ENCODE results near the gene APLP1.
"Not testable (repeated sequence)": the region's sequence is repeated elsewhere in the genome, so short reads cannot be mapped to it uniquely, and the experiment has no call there.

Gene APLP1

GRCh38 chr19:35830986-35831385, 37.4 kb upstream of the APLP1 start:
- H3K27ac ChIP-seq (ENCODE audit: low read depth, low read length), result no peak overlapping the region
- no peak overlapping the region for H3K14ac ChIP-seq (ENCODE audit: low read length)
- WGBS (ENCODE audit: extremely low coverage, insufficient coverage, insufficient read length), result no CpG with 5 or more reads among the region's 18 CpGs
- H4K8ac ChIP-seq (ENCODE audit: low read depth, low read length), result no peak overlapping the region
- H2BK120ac ChIP-seq (ENCODE audit: insufficient read depth, low read length, poor library complexity), result no peak overlapping the region
- H2BK12ac ChIP-seq (ENCODE audit: low read length), result no peak overlapping the region
- peaks cover 6% of the 10 kb centered on the region for H3K9me3 ChIP-seq (ENCODE audit: insufficient read depth, low read depth, low read length)
- H3K9ac ChIP-seq (ENCODE audit: low read length), result no peak overlapping the region
- H4K12ac ChIP-seq (ENCODE audit: low read depth, low read length), result no peak overlapping the region
- no peak overlapping the region for H3K18ac ChIP-seq (ENCODE audit: low read length)
- H2BK5ac ChIP-seq (ENCODE audit: low read depth, low read length, poor library complexity), result no peak overlapping the region
- no peak overlapping the region for H3K4me3 ChIP-seq (ENCODE audit: low read depth, low read length)
- no peaks in the 10 kb centered on the region for H3K79me2 ChIP-seq (ENCODE audit: control insufficient read depth, insufficient read depth, low read length, poor library complexity)
- H2AK5ac ChIP-seq (ENCODE audit: low read length), result no peak overlapping the region
- H3K79me1 ChIP-seq (ENCODE audit: low read length), result no peaks in the 10 kb centered on the region
- DNase-seq, result no peak
- no peaks in the 10 kb centered on the region for H3K36me3 ChIP-seq (ENCODE audit: control insufficient read depth in 1 of 2, insufficient read depth in 2 of 2, low read length in 2 of 2)
- no peaks in the 10 kb centered on the region for H3K27me3 ChIP-seq (ENCODE audit: insufficient read depth, low read length)
- H3K4me1 ChIP-seq (ENCODE audit: control insufficient read depth in 1 of 2, insufficient read depth in 2 of 2, low read length in 2 of 2), result no peaks in the 10 kb centered on the region
- H3K23ac ChIP-seq (ENCODE audit: low read length), result no peak overlapping the region
- no peak overlapping the region for H4K91ac ChIP-seq (ENCODE audit: low read depth, low read length)
- H2AFZ ChIP-seq (ENCODE audit: insufficient read depth, low read length, poor library complexity), result no peak overlapping the region
- H3K4ac ChIP-seq (ENCODE audit: low read depth, low read length), result no peak overlapping the region
- H3K4me2 ChIP-seq (ENCODE audit: low read length), result no peak overlapping the region

GRCh38 chr19:35832054-35832453, 36.3 kb upstream of the APLP1 start:
- no peak overlapping the region for H3K27ac ChIP-seq (ENCODE audit: low read depth, low read length)
- H4K8ac ChIP-seq (ENCODE audit: low read depth, low read length), result no peak overlapping the region
- no peaks in the 10 kb centered on the region for H3K79me2 ChIP-seq (ENCODE audit: control insufficient read depth, insufficient read depth, low read length, poor library complexity)
- no peak overlapping the region for H4K12ac ChIP-seq (ENCODE audit: low read depth, low read length)
- DNase-seq, result no peak
- H2AFZ ChIP-seq (ENCODE audit: insufficient read depth, low read length, poor library complexity), result no peak overlapping the region
- no peak overlapping the region for H3K9ac ChIP-seq (ENCODE audit: low read length)
- no peak overlapping the region for H2AK5ac ChIP-seq (ENCODE audit: low read length)
- no peak overlapping the region for H3K4me3 ChIP-seq (ENCODE audit: low read depth, low read length)
- H3K4me1 ChIP-seq (ENCODE audit: control insufficient read depth in 1 of 2, insufficient read depth in 2 of 2, low read length in 2 of 2), result no peaks in the 10 kb centered on the region
- no peak overlapping the region for H2BK120ac ChIP-seq (ENCODE audit: insufficient read depth, low read length, poor library complexity)
- no peak overlapping the region for H3K4ac ChIP-seq (ENCODE audit: low read depth, low read length)
- H3K14ac ChIP-seq (ENCODE audit: low read length), result no peak overlapping the region
- H3K9me3 ChIP-seq (ENCODE audit: insufficient read depth, low read depth, low read length), result peaks cover 6% of the 10 kb centered on the region
- no peak overlapping the region for H3K4me2 ChIP-seq (ENCODE audit: low read length)
- no peak overlapping the region for H2BK5ac ChIP-seq (ENCODE audit: low read depth, low read length, poor library complexity)
- no peak overlapping the region for H3K23ac ChIP-seq (ENCODE audit: low read length)
- H3K36me3 ChIP-seq (ENCODE audit: control insufficient read depth in 1 of 2, insufficient read depth in 2 of 2, low read length in 2 of 2), result no peaks in the 10 kb centered on the region
- whole genome bisulfite sequencing (ENCODE audit: extremely low coverage, insufficient coverage, insufficient read length), result no CpG with 5 or more reads among the region's 4 CpGs
- H3K27me3 ChIP-seq (ENCODE audit: insufficient read depth, low read length), result no peaks in the 10 kb centered on the region
- no peak overlapping the region for H2BK12ac ChIP-seq (ENCODE audit: low read length)
- H3K18ac ChIP-seq (ENCODE audit: low read length), result no peak overlapping the region
- H3K79me1 ChIP-seq (ENCODE audit: low read length), result no peaks in the 10 kb centered on the region
- no peak overlapping the region for H4K91ac ChIP-seq (ENCODE audit: low read depth, low read length)

- peaks cover 6% of the 10 kb centered on the region for H3K9me3 ChIP-seq (ENCODE audit: insufficient read depth, low read depth, low read length)
- no peak overlapping the region for H3K4me2 ChIP-seq (ENCODE audit: low read length)
- no peaks in the 10 kb centered on the region for H3K79me1 ChIP-seq (ENCODE audit: low read length)
- no peaks in the 10 kb centered on the region for H3K4me1 ChIP-seq (ENCODE audit: control insufficient read depth in 1 of 2, insufficient read depth in 2 of 2, low read length in 2 of 2)
- no peak overlapping the region for H4K91ac ChIP-seq (ENCODE audit: low read depth, low read length)
- no peak overlapping the region for H2AFZ ChIP-seq (ENCODE audit: insufficient read depth, low read length, poor library complexity)
- H3K36me3 ChIP-seq (ENCODE audit: control insufficient read depth in 1 of 2, insufficient read depth in 2 of 2, low read length in 2 of 2), result no peaks in the 10 kb centered on the region
- H2BK120ac ChIP-seq (ENCODE audit: insufficient read depth, low read length, poor library complexity), result no peak overlapping the region
- H4K8ac ChIP-seq (ENCODE audit: low read depth, low read length), result no peak overlapping the region
- no CpG with 5 or more reads among the region's 7 CpGs for WGBS (ENCODE audit: extremely low coverage, insufficient coverage, insufficient read length)
- H2AK5ac ChIP-seq (ENCODE audit: low read length), result no peak overlapping the region
- no peak overlapping the region for H3K9ac ChIP-seq (ENCODE audit: low read length)
- no peak overlapping the region for H3K23ac ChIP-seq (ENCODE audit: low read length)
- no peak overlapping the region for H2BK5ac ChIP-seq (ENCODE audit: low read depth, low read length, poor library complexity)
- no peak overlapping the region for H3K14ac ChIP-seq (ENCODE audit: low read length)
- H3K27ac ChIP-seq (ENCODE audit: low read depth, low read length), result no peak overlapping the region
- no peaks in the 10 kb centered on the region for H3K79me2 ChIP-seq (ENCODE audit: control insufficient read depth, insufficient read depth, low read length, poor library complexity)
- H3K27me3 ChIP-seq (ENCODE audit: insufficient read depth, low read length), result no peaks in the 10 kb centered on the region
- no peak overlapping the region for H4K12ac ChIP-seq (ENCODE audit: low read depth, low read length)
- no peak for DNase-seq
- no peak overlapping the region for H3K4ac ChIP-seq (ENCODE audit: low read depth, low read length)
- H3K18ac ChIP-seq (ENCODE audit: low read length), result no peak overlapping the region
- no peak overlapping the region for H3K4me3 ChIP-seq (ENCODE audit: low read depth, low read length)
- no peak overlapping the region for H2BK12ac ChIP-seq (ENCODE audit: low read length)
Observed at GRCh38 chr19:35833972-35834371, 34.4 kb upstream of the APLP1 start.

GRCh38 chr19:35836096-35836495, 32.3 kb upstream of the APLP1 start:
- not testable (repeated sequence) for H2BK12ac ChIP-seq (ENCODE audit: low read length); H3K79me1 ChIP-seq (ENCODE audit: low read length); H4K91ac ChIP-seq (ENCODE audit: low read depth, low read length); H3K18ac ChIP-seq (ENCODE audit: low read length); H3K4me1 ChIP-seq (ENCODE audit: control insufficient read depth in 1 of 2, insufficient read depth in 2 of 2, low read length in 2 of 2); H3K4me2 ChIP-seq (ENCODE audit: low read length); H2BK120ac ChIP-seq (ENCODE audit: insufficient read depth, low read length, poor library complexity); DNase-seq; H4K12ac ChIP-seq (ENCODE audit: low read depth, low read length); H2BK5ac ChIP-seq (ENCODE audit: low read depth, low read length, poor library complexity); H3K9ac ChIP-seq (ENCODE audit: low read length); H3K36me3 ChIP-seq (ENCODE audit: control insufficient read depth in 1 of 2, insufficient read depth in 2 of 2, low read length in 2 of 2); H3K9me3 ChIP-seq (ENCODE audit: insufficient read depth, low read depth, low read length); H3K27ac ChIP-seq (ENCODE audit: low read depth, low read length); H3K23ac ChIP-seq (ENCODE audit: low read length); H2AK5ac ChIP-seq (ENCODE audit: low read length); H3K14ac ChIP-seq (ENCODE audit: low read length); H3K4me3 ChIP-seq (ENCODE audit: low read depth, low read length); H4K8ac ChIP-seq (ENCODE audit: low read depth, low read length); H3K79me2 ChIP-seq (ENCODE audit: control insufficient read depth, insufficient read depth, low read length, poor library complexity); H3K4ac ChIP-seq (ENCODE audit: low read depth, low read length); H3K27me3 ChIP-seq (ENCODE audit: insufficient read depth, low read length); H2AFZ ChIP-seq (ENCODE audit: insufficient read depth, low read length, poor library complexity)
- WGBS (ENCODE audit: extremely low coverage, insufficient coverage, insufficient read length), result no CpG with 5 or more reads among the region's 11 CpGs

Measured in trophoblast cell (in vitro differentiated cells and primary cell).